Stimulated activated CD8-positive, alpha-beta memory T cell treated with anti-CD3 and anti-CD28 coated beads, Interleukin-4, amount 100 ng/mL, for 24 hours (primary cell): Measurements from ENCODE around the gene PACS1.

Source experiments
- DNase-seq: peaks from one replicate; pipeline ENCODE4 v3.0.0-alpha.2; 2020; ENCODE audit warnings: low read depth

Gene PACS1

GRCh38 chr11:66184728-66185127 is 114.7 kb downstream of the PACS1 start:
- no peak for DNase-seq

GRCh38 chr11:66186470-66186869 is 116.4 kb downstream of the PACS1 start:
- no peak for DNase-seq

GRCh38 chr11:66187453-66187852 is 117.4 kb downstream of the PACS1 start:
- DNase-seq = no peak

- DNase-seq = no peak
Observed at GRCh38 chr11:66188580-66188979, 118.5 kb downstream of the PACS1 start.

GRCh38 chr11:66189031-66189745 is 119.1 kb downstream of the PACS1 start:
- no peak for DNase-seq

GRCh38 chr11:66190786-66191185 is 120.7 kb downstream of the PACS1 start:
- no peak for DNase-seq

GRCh38 chr11:66192181-66192863 is 122.2 kb downstream of the PACS1 start:
- no peak for DNase-seq

- DNase-seq = no peak
Observed at GRCh38 chr11:66194391-66194790, 124.3 kb downstream of the PACS1 start.

- DNase-seq = no peak
Observed at GRCh38 chr11:66195867-66196266, 125.8 kb downstream of the PACS1 start.

GRCh38 chr11:66203847-66204246 is 133.8 kb downstream of the PACS1 start:
- DNase-seq = no peak

GRCh38 chr11:66204412-66204811 is 134.3 kb downstream of the PACS1 start:
- DNase-seq = no peak

GRCh38 chr11:66207816-66208215 is 137.7 kb downstream of the PACS1 start:
- DNase-seq = no peak

- DNase-seq = no peak
Observed at GRCh38 chr11:66211100-66211499, 141.0 kb downstream of the PACS1 start.

GRCh38 chr11:66216911-66217310 is 146.8 kb downstream of the PACS1 start:
- no peak for DNase-seq

GRCh38 chr11:66218036-66218435 is 148.0 kb downstream of the PACS1 start:
- DNase-seq = no peak

GRCh38 chr11:66218846-66219620 is 149.0 kb downstream of the PACS1 start:
- no peak for DNase-seq

GRCh38 chr11:66219846-66220565 is 149.9 kb downstream of the PACS1 start:
- no peak for DNase-seq

- DNase-seq = no peak
Observed at GRCh38 chr11:66220566-66220935, 150.5 kb downstream of the PACS1 start.

GRCh38 chr11:66221012-66221411 is 150.9 kb downstream of the PACS1 start:
- no peak for DNase-seq

GRCh38 chr11:66221726-66222236 is 151.7 kb downstream of the PACS1 start:
- no peak for DNase-seq

GRCh38 chr11:66222358-66223149 is 152.5 kb downstream of the PACS1 start:
- peak; percentile 85 for DNase-seq
